ENCODE measurements around the gene STX12. TPM values are rescaled to one million over a fixed set of nuclear protein-coding genes. Genes with fewer than 3 reads are reported as not detected.
"Not testable (repeated sequence)": the region's sequence is repeated elsewhere in the genome, so short reads cannot be mapped to it uniquely, and the experiment has no call there.

The STX12 gene
- total and polyA plus RNA-seq, 2 donors, result 16.6 to 46.7 TPM

- no peaks in the 10 kb centered on the region for H3K9me3 ChIP-seq (ENCODE audit: control insufficient read depth in 2 of 2, insufficient read depth in 1 of 2, low read length in 1 of 2)
- WGBS, result 95% methylated on average over 2 of the region's 2 CpGs
These were observed 2.7 kb upstream of the STX12 start for GRCh38 chr1:27770293-27770830.

DNA sequence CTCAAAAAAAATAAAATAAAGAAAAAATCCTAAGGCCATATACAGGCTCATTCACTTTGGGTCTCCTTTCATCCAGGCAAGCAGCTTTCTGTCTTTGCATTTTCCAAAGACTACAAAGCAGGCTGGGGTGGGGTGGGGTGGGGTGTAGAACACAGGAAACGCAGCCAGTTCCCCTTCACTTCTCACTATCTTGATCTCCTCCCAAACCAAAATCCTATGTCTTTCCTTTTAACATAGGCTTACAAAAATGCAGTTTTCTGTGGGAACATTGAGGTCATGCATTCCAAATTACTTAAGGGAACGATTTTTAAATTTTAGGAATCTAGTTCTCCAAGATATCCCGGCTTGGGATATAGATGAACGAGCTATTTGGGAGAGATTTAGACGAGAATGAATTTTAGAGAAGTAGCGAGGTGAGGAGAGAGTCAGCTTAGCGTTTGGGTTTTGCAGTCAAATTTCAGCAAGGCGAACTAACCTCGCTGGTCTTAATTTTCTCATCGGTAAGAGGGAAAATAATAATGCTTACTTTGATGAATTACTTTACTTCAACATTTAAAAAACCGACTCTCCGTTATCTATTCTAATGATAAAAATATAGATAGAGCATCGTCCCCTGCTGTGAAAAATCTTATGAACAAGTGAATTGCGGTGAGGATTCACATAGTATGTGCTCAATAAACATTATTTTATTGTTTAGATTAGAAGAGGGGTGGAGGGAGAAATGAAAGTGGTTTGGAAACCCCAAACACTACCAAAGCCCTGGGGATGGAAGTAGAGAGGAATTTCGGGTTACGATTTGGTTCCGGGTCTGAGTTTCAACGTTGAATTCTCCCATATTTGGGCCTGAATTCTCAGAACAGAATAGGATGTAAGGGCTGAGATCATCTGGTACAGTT lies 735 bp upstream of the STX12 start:
- Histone ChIP-seq H3K9me3 (ENCODE audit: control insufficient read depth in 2 of 2, insufficient read depth in 1 of 2, low read length in 1 of 2) (no peaks in the 10 kb centered on the region), H3K4me3 (ENCODE audit: low read length in 2 of 2) (peak overlapping the region; percentile 84 to 90)
- 15% methylated on average over 18 of the region's 18 CpGs for WGBS

More at GRCh38 chr1:27770293-27770830, 2.7 kb upstream of the STX12 start:
- peaks cover 6 to 15% of the 10 kb centered on the region in 2 donors for H3K4me1 ChIP-seq (ENCODE audit: control insufficient read depth in 2 of 2, insufficient read depth in 2 of 2, low read length in 2 of 2)
- no peak overlapping the region for H3K27ac ChIP-seq (ENCODE audit: low read depth in 1 of 2, low read length in 1 of 2)
- H3K4me3 ChIP-seq (ENCODE audit: low read length in 2 of 2), result no peak overlapping the region
- H3K36me3 ChIP-seq (ENCODE audit: control insufficient read depth in 2 of 2, insufficient read depth in 2 of 2, low read length in 1 of 2), result no peaks in the 10 kb centered on the region
- no peak for DNase-seq (ENCODE audit: low read depth in 6 of 9, low spot score in 9 of 9)
- H3K27me3 ChIP-seq (ENCODE audit: control insufficient read depth in 2 of 2, insufficient read depth in 1 of 2, low read length in 1 of 2), result no peaks in the 10 kb centered on the region

GRCh38 chr1:27773826-27774445 lies 917 bp downstream of the STX12 start:
- peaks cover 6 to 15% of the 10 kb centered on the region in 2 donors for H3K4me1 ChIP-seq (ENCODE audit: control insufficient read depth in 2 of 2, insufficient read depth in 2 of 2, low read length in 2 of 2)
- WGBS, result 34% methylated on average over 3 of the region's 3 CpGs
- no peaks in the 10 kb centered on the region for H3K9me3 ChIP-seq (ENCODE audit: control insufficient read depth in 2 of 2, insufficient read depth in 1 of 2, low read length in 1 of 2)
- H3K4me3 ChIP-seq (ENCODE audit: low read length in 2 of 2), result peak overlapping the region; percentile 84 to 90
- H3K27ac ChIP-seq (ENCODE audit: low read depth in 1 of 2, low read length in 1 of 2), result peak overlapping the region; percentile 89
- DNase-seq (ENCODE audit: low read depth in 6 of 9, low spot score in 9 of 9), result peak in 3 of 9 donors; percentile 10 to 42 (median 39)
- H3K27me3 ChIP-seq (ENCODE audit: control insufficient read depth in 2 of 2, insufficient read depth in 1 of 2, low read length in 1 of 2), result no peaks in the 10 kb centered on the region
- peaks cover 0 to 15% of the 10 kb centered on the region in 2 donors for H3K36me3 ChIP-seq (ENCODE audit: control insufficient read depth in 2 of 2, insufficient read depth in 2 of 2, low read length in 1 of 2)

More for the DNA sequence above, 735 bp upstream of the STX12 start:
- DNase-seq (ENCODE audit: low read depth in 6 of 9, low spot score in 9 of 9), result peak in 4 of 9 donors; percentile 2 to 32 (median 6)
- Histone ChIP-seq H3K4me1 (ENCODE audit: control insufficient read depth in 2 of 2, insufficient read depth in 2 of 2, low read length in 2 of 2) (peaks cover 6 to 15% of the 10 kb centered on the region in 2 donors), H3K27me3 (ENCODE audit: control insufficient read depth in 2 of 2, insufficient read depth in 1 of 2, low read length in 1 of 2) (no peaks in the 10 kb centered on the region), H3K36me3 (ENCODE audit: control insufficient read depth in 2 of 2, insufficient read depth in 2 of 2, low read length in 1 of 2) (peaks cover 0 to 14% of the 10 kb centered on the region in 2 donors), H3K27ac (ENCODE audit: low read depth in 1 of 2, low read length in 1 of 2) (peak overlapping the region; percentile 81 to 89)

GRCh38 chr1:27774654-27775053 lies 1.6 kb downstream of the STX12 start:
- Histone ChIP-seq H3K36me3 (ENCODE audit: control insufficient read depth in 2 of 2, insufficient read depth in 2 of 2, low read length in 1 of 2) (peaks cover 0 to 15% of the 10 kb centered on the region in 2 donors), H3K4me3 (ENCODE audit: low read length in 2 of 2) (no peak overlapping the region), H3K27ac (ENCODE audit: low read depth in 1 of 2, low read length in 1 of 2) (no peak overlapping the region), H3K4me1 (ENCODE audit: control insufficient read depth in 2 of 2, insufficient read depth in 2 of 2, low read length in 2 of 2) (peaks cover 6 to 15% of the 10 kb centered on the region in 2 donors), H3K27me3 (ENCODE audit: control insufficient read depth in 2 of 2, insufficient read depth in 1 of 2, low read length in 1 of 2) (no peaks in the 10 kb centered on the region), H3K9me3 (ENCODE audit: control insufficient read depth in 2 of 2, insufficient read depth in 1 of 2, low read length in 1 of 2) (no peaks in the 10 kb centered on the region)
- DNase-seq (ENCODE audit: low read depth in 6 of 9, low spot score in 9 of 9), result no peak
- WGBS, result 96% methylated on average over 2 of the region's 2 CpGs

DNA sequence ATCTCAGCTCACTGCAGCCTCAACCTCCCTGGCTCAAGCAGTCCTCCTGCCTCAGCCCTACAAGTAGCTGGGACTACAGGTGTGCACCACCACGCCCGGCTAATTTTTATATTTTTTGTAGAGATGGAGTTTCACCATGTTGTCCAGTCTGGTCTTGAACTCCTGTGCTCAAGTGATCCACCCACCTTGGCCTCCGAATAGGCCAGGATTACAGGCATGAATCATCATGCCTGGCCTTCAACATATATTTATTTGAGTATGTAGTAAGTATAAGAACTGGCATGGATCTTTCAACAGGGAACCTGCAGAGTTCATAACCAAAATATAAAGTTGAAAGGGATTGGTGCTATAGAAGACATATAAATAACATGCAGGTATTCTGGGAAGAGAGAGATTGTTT lies 2.3 kb downstream of the STX12 start:
- not testable (repeated sequence) for H3K27me3 ChIP-seq (ENCODE audit: control insufficient read depth in 2 of 2, insufficient read depth in 1 of 2, low read length in 1 of 2); H3K9me3 ChIP-seq (ENCODE audit: control insufficient read depth in 2 of 2, insufficient read depth in 1 of 2, low read length in 1 of 2); H3K27ac ChIP-seq (ENCODE audit: low read depth in 1 of 2, low read length in 1 of 2); H3K4me3 ChIP-seq (ENCODE audit: low read length in 2 of 2); DNase-seq (ENCODE audit: low read depth in 6 of 9, low spot score in 9 of 9)
- Histone ChIP-seq H3K4me1 (ENCODE audit: control insufficient read depth in 2 of 2, insufficient read depth in 2 of 2, low read length in 2 of 2) (peaks cover 6 to 15% of the 10 kb centered on the region in 2 donors), H3K36me3 (ENCODE audit: control insufficient read depth in 2 of 2, insufficient read depth in 2 of 2, low read length in 1 of 2) (peaks cover 0 to 15% of the 10 kb centered on the region in 2 donors)
- WGBS, result 99% methylated on average over 3 of the region's 3 CpGs

- DNase-seq (ENCODE audit: low read depth in 6 of 9, low spot score in 9 of 9); H3K27me3 ChIP-seq (ENCODE audit: control insufficient read depth in 2 of 2, insufficient read depth in 1 of 2, low read length in 1 of 2); H3K4me3 ChIP-seq (ENCODE audit: low read length in 2 of 2); H3K27ac ChIP-seq (ENCODE audit: low read depth in 1 of 2, low read length in 1 of 2); H3K9me3 ChIP-seq (ENCODE audit: control insufficient read depth in 2 of 2, insufficient read depth in 1 of 2, low read length in 1 of 2): not testable (repeated sequence)
- H3K4me1 ChIP-seq (ENCODE audit: control insufficient read depth in 2 of 2, insufficient read depth in 2 of 2, low read length in 2 of 2), result peaks cover 6 to 15% of the 10 kb centered on the region in 2 donors
- H3K36me3 ChIP-seq (ENCODE audit: control insufficient read depth in 2 of 2, insufficient read depth in 2 of 2, low read length in 1 of 2), result peaks cover 0 to 15% of the 10 kb centered on the region in 2 donors
These were observed 3.3 kb downstream of the STX12 start for GRCh38 chr1:27776276-27776675.

DNA sequence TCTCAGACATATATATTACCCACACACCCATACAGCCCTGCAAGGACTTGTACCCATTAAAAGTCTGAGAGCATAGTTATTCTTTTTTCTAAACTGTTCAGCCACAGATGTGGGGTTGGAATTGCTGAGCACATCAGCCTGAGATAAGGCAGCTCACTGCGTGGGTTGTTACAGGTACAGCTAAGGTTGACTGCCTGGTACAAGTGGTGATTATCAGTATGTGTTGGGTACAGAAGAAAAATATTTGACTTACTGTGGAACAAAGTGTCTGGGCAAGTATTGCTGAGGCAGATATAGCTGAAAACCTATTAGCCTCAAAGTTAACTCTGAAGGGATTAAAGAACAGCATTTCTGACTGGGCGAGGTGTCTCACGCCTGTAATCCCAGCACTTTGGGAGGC lies 5.0 kb downstream of the STX12 start:
- H3K36me3 ChIP-seq (ENCODE audit: control insufficient read depth in 2 of 2, insufficient read depth in 2 of 2, low read length in 1 of 2), result peaks cover 0 to 15% of the 10 kb centered on the region in 2 donors

DNA sequence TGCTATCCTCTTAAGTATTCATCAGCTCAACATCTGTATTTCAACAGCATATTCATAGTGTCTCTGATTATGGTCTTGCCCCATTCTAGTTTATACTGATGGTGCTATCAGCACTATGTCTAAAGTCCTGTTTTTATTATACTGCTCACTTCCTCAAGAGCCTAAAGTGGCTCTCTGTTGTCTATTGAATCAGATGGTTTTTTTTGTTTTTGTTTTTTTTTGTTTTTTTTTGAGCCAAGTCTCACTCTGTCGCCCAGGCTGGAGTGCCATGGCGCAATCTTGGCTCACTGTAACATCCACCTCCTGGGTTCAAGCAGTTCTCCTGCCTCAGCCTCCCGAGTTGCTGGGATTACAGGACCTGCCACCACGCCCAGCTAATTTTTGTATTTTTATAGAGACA lies 6.1 kb downstream of the STX12 start:
- no peak for DNase-seq (ENCODE audit: low read depth in 6 of 9, low spot score in 9 of 9)
- no peak overlapping the region for H3K4me3 ChIP-seq (ENCODE audit: low read length in 2 of 2)

More for the DNA sequence above, 5.0 kb downstream of the STX12 start:
- H3K9me3 ChIP-seq (ENCODE audit: control insufficient read depth in 2 of 2, insufficient read depth in 1 of 2, low read length in 1 of 2), result no peaks in the 10 kb centered on the region
- 98% methylated on average over 3 of the region's 3 CpGs for WGBS
- no peak for DNase-seq (ENCODE audit: low read depth in 6 of 9, low spot score in 9 of 9)
- H3K27ac ChIP-seq (ENCODE audit: low read depth in 1 of 2, low read length in 1 of 2), result no peak overlapping the region
- H3K27me3 ChIP-seq (ENCODE audit: control insufficient read depth in 2 of 2, insufficient read depth in 1 of 2, low read length in 1 of 2), result no peaks in the 10 kb centered on the region
- no peak overlapping the region for H3K4me3 ChIP-seq (ENCODE audit: low read length in 2 of 2)
- H3K4me1 ChIP-seq (ENCODE audit: control insufficient read depth in 2 of 2, insufficient read depth in 2 of 2, low read length in 2 of 2), result peaks cover 0 to 8% of the 10 kb centered on the region in 2 donors

DNA sequence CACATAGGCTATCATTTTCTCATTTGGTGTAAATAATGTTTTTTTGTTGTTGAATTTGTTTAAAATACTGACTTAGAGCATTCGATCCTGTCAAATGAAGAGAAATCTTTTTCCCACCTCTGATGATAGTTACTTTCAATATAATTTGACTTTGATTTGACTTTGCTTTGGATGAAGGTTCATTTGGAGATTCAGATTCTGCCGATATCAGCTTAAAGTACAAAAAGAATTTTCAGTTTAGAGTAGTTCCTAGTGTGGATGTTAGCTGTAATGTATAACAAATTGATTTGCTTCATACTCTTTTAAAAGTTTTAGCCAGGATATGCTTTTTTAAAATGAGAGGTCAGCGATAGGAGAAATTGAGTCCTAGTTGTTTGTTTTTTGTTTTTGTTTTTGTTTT lies 9.9 kb downstream of the STX12 start:
- Histone ChIP-seq H3K36me3 (ENCODE audit: control insufficient read depth in 2 of 2, insufficient read depth in 2 of 2, low read length in 1 of 2) (no peaks in the 10 kb centered on the region), H3K4me3 (ENCODE audit: low read length in 2 of 2) (no peak overlapping the region), H3K4me1 (ENCODE audit: control insufficient read depth in 2 of 2, insufficient read depth in 2 of 2, low read length in 2 of 2) (no peaks in the 10 kb centered on the region), H3K27ac (ENCODE audit: low read depth in 1 of 2, low read length in 1 of 2) (no peak overlapping the region), H3K27me3 (ENCODE audit: control insufficient read depth in 2 of 2, insufficient read depth in 1 of 2, low read length in 1 of 2) (no peaks in the 10 kb centered on the region), H3K9me3 (ENCODE audit: control insufficient read depth in 2 of 2, insufficient read depth in 1 of 2, low read length in 1 of 2) (no peaks in the 10 kb centered on the region)
- 99% methylated on average over 3 of the region's 3 CpGs for WGBS
- DNase-seq (ENCODE audit: low read depth in 6 of 9, low spot score in 9 of 9), result no peak

More for the DNA sequence above, 6.1 kb downstream of the STX12 start:
- peaks cover 0 to 1% of the 10 kb centered on the region in 2 donors for H3K4me1 ChIP-seq (ENCODE audit: control insufficient read depth in 2 of 2, insufficient read depth in 2 of 2, low read length in 2 of 2)
- peaks cover 0 to 15% of the 10 kb centered on the region in 2 donors for H3K36me3 ChIP-seq (ENCODE audit: control insufficient read depth in 2 of 2, insufficient read depth in 2 of 2, low read length in 1 of 2)
- no peaks in the 10 kb centered on the region for H3K9me3 ChIP-seq (ENCODE audit: control insufficient read depth in 2 of 2, insufficient read depth in 1 of 2, low read length in 1 of 2)
- 98% methylated on average over 4 of the region's 4 CpGs for WGBS
- no peaks in the 10 kb centered on the region for H3K27me3 ChIP-seq (ENCODE audit: control insufficient read depth in 2 of 2, insufficient read depth in 1 of 2, low read length in 1 of 2)
- no peak overlapping the region for H3K27ac ChIP-seq (ENCODE audit: low read depth in 1 of 2, low read length in 1 of 2)

Data from thymus (tissue), 11 donors.